ENCODE measurements around the gene AMOT. TPM values are rescaled to one million over a fixed set of nuclear protein-coding genes. Genes with fewer than 3 reads are reported as not detected.

The AMOT gene
- total RNA-seq, 3 donors from 2014 or later = 0.56 to 1.3 (median 1.0) TPM

GRCh38 chrX:112800971-112801775, 39.5 kb downstream of the AMOT start:
- no peaks in the 10 kb centered on the region for H3K27me3 Mint-ChIP-seq (ENCODE audit: low read depth)

DNA sequence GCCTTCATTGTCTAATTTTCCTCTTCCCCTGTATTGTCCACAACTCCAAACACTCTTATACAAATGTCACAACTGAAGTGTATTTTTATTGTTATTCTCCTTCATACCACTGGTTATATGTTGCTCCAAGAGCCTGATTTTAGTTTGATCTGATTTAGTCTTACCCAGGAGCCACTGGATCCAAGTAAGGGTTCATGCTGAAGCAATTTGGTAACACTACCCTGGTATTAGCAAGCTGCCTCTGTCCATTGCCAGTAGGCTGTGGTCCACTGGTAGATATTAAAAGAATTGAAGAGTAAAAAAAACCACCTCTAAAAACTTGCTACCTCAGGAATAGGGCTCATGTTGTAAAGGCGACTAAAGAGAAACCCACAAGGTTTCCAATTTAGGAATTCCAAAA, 41.2 kb downstream of the AMOT start:
- no peak for ATAC-seq
- Mint-ChIP-seq H3K9me3 (peaks cover 7% of the 10 kb centered on the region), H3K27me3 (ENCODE audit: low read depth) (no peaks in the 10 kb centered on the region), H3K4me3 (no peak overlapping the region), H3K4me1 (ENCODE audit: low read depth) (no peaks in the 10 kb centered on the region), H3K36me3 (ENCODE audit: insufficient read depth) (peaks cover 13% of the 10 kb centered on the region)
- no peak for DNase-seq

More at GRCh38 chrX:112800971-112801775, 39.5 kb downstream of the AMOT start:
- ATAC-seq = no peak
- DNase-seq = no peak
- Mint-ChIP-seq H3K4me1 (ENCODE audit: low read depth) (no peaks in the 10 kb centered on the region), H3K36me3 (ENCODE audit: insufficient read depth) (peaks cover 13% of the 10 kb centered on the region), H3K4me3 (no peak overlapping the region), H3K9me3 (peaks cover 7% of the 10 kb centered on the region)

DNA sequence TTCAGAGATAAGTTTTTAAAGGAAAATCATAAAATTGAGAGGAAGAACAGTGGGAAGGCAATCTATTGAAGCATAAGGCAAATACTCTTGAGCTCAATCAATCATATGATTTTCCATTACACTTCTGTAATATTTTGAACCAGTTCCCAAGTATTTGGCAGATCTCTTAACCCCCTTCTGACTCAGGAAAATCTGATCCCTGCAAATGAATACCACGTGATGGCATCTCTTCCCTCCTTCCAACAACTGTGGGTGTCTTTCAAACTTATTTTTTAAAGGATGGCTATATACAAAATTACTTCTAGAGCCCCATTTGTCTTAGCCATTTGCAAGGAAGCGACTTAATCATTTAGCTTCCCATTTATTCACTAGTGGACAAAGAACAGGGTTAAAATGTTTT, 41.9 kb downstream of the AMOT start:
- peaks cover 7% of the 10 kb centered on the region for H3K9me3 Mint-ChIP-seq
- H3K36me3 Mint-ChIP-seq (ENCODE audit: insufficient read depth) = peaks cover 13% of the 10 kb centered on the region
- H3K27me3 Mint-ChIP-seq (ENCODE audit: low read depth) = no peaks in the 10 kb centered on the region
- no peak overlapping the region for H3K4me3 Mint-ChIP-seq
- ATAC-seq = no peak
- DNase-seq = no peak
- H3K4me1 Mint-ChIP-seq (ENCODE audit: low read depth) = no peaks in the 10 kb centered on the region

GRCh38 chrX:112789931-112790330, 50.7 kb downstream of the AMOT start:
- no peak for ATAC-seq
- no peak for DNase-seq
- peaks cover 6% of the 10 kb centered on the region for H3K36me3 Mint-ChIP-seq (ENCODE audit: insufficient read depth)
- no peaks in the 10 kb centered on the region for H3K27me3 Mint-ChIP-seq (ENCODE audit: low read depth)
- H3K9me3 Mint-ChIP-seq = no peaks in the 10 kb centered on the region
- no peaks in the 10 kb centered on the region for H3K4me1 Mint-ChIP-seq (ENCODE audit: low read depth)
- H3K4me3 Mint-ChIP-seq = no peak overlapping the region

GRCh38 chrX:112786076-112786475, 54.6 kb downstream of the AMOT start:
- no peaks in the 10 kb centered on the region for H3K4me1 Mint-ChIP-seq (ENCODE audit: low read depth)
- no peak overlapping the region for H3K4me3 Mint-ChIP-seq
- no peaks in the 10 kb centered on the region for H3K27me3 Mint-ChIP-seq (ENCODE audit: low read depth)
- no peaks in the 10 kb centered on the region for H3K9me3 Mint-ChIP-seq
- H3K36me3 Mint-ChIP-seq (ENCODE audit: insufficient read depth) = peaks cover 6% of the 10 kb centered on the region
- DNase-seq (no peak), ATAC-seq (no peak)

GRCh38 chrX:112785344-112785743, 55.3 kb downstream of the AMOT start:
- Mint-ChIP-seq H3K27me3 (ENCODE audit: low read depth) (no peaks in the 10 kb centered on the region), H3K4me3 (no peak overlapping the region), H3K36me3 (ENCODE audit: insufficient read depth) (peaks cover 10% of the 10 kb centered on the region), H3K9me3 (no peaks in the 10 kb centered on the region), H3K4me1 (ENCODE audit: low read depth) (no peaks in the 10 kb centered on the region)
- ATAC-seq = no peak
- no peak for DNase-seq

GRCh38 chrX:112784692-112785091, 55.9 kb downstream of the AMOT start:
- Mint-ChIP-seq H3K9me3 (no peaks in the 10 kb centered on the region), H3K36me3 (ENCODE audit: insufficient read depth) (peaks cover 7% of the 10 kb centered on the region), H3K4me3 (no peak overlapping the region), H3K27me3 (ENCODE audit: low read depth) (no peaks in the 10 kb centered on the region), H3K4me1 (ENCODE audit: low read depth) (no peaks in the 10 kb centered on the region)
- ATAC-seq (no peak), DNase-seq (no peak)

GRCh38 chrX:112779139-112779538, 61.5 kb downstream of the AMOT start:
- no peaks in the 10 kb centered on the region for H3K9me3 Mint-ChIP-seq
- H3K4me3 Mint-ChIP-seq = no peak overlapping the region
- ATAC-seq = no peak
- H3K27me3 Mint-ChIP-seq (ENCODE audit: low read depth) = no peaks in the 10 kb centered on the region
- DNase-seq = no peak
- no peaks in the 10 kb centered on the region for H3K4me1 Mint-ChIP-seq (ENCODE audit: low read depth)
- H3K36me3 Mint-ChIP-seq (ENCODE audit: insufficient read depth) = peaks cover 11% of the 10 kb centered on the region

- DNase-seq (no peak), ATAC-seq (no peak)
- Mint-ChIP-seq H3K4me3 (no peak overlapping the region), H3K27me3 (ENCODE audit: low read depth) (no peaks in the 10 kb centered on the region), H3K4me1 (ENCODE audit: low read depth) (no peaks in the 10 kb centered on the region), H3K9me3 (no peaks in the 10 kb centered on the region), H3K36me3 (ENCODE audit: insufficient read depth) (peaks cover 4% of the 10 kb centered on the region)
Measured at GRCh38 chrX:112774651-112775293, 65.9 kb downstream of the AMOT start.

- no peaks in the 10 kb centered on the region for H3K4me1 Mint-ChIP-seq (ENCODE audit: low read depth)
- no peaks in the 10 kb centered on the region for H3K9me3 Mint-ChIP-seq
- ATAC-seq (no peak), DNase-seq (no peak)
- peaks cover 4% of the 10 kb centered on the region for H3K36me3 Mint-ChIP-seq (ENCODE audit: insufficient read depth)
- H3K27me3 Mint-ChIP-seq (ENCODE audit: low read depth) = no peaks in the 10 kb centered on the region
- no peak overlapping the region for H3K4me3 Mint-ChIP-seq
Measured at GRCh38 chrX:112774142-112774541, 66.5 kb downstream of the AMOT start.

GRCh38 chrX:112769034-112769433, 71.6 kb downstream of the AMOT start:
- H3K9me3 Mint-ChIP-seq = no peaks in the 10 kb centered on the region
- H3K4me3 Mint-ChIP-seq = no peak overlapping the region
- H3K36me3 Mint-ChIP-seq (ENCODE audit: insufficient read depth) = no peaks in the 10 kb centered on the region
- no peaks in the 10 kb centered on the region for H3K4me1 Mint-ChIP-seq (ENCODE audit: low read depth)
- ATAC-seq (no peak), DNase-seq (no peak)
- no peaks in the 10 kb centered on the region for H3K27me3 Mint-ChIP-seq (ENCODE audit: low read depth)

GRCh38 chrX:112768563-112768962, 72.1 kb downstream of the AMOT start:
- ATAC-seq (no peak), DNase-seq (no peak)
- H3K36me3 Mint-ChIP-seq (ENCODE audit: insufficient read depth) = no peaks in the 10 kb centered on the region
- no peaks in the 10 kb centered on the region for H3K9me3 Mint-ChIP-seq
- no peak overlapping the region for H3K4me3 Mint-ChIP-seq
- H3K27me3 Mint-ChIP-seq (ENCODE audit: low read depth) = no peaks in the 10 kb centered on the region
- H3K4me1 Mint-ChIP-seq (ENCODE audit: low read depth) = no peaks in the 10 kb centered on the region

DNA sequence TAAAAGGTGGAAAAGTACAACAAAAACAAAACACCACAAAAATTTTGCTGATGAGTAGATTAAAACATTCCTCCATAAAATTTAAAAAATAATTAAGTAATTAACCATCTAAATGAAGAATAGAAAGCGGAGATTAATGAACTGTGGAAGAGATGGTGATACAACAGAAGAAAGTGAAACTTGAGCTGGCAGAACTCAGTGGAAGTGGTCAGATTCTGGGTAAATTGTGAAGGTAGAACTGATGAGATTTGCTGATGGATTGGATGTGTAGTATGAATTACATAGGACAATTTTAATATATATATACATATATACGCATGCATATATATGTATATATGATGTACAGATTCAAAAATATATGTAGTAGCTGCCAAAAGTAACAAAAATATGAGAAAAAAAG, 73.9 kb downstream of the AMOT start:
- Mint-ChIP-seq H3K36me3 (ENCODE audit: insufficient read depth) (no peaks in the 10 kb centered on the region), H3K9me3 (no peaks in the 10 kb centered on the region), H3K4me3 (no peak overlapping the region), H3K4me1 (ENCODE audit: low read depth) (no peaks in the 10 kb centered on the region), H3K27me3 (ENCODE audit: low read depth) (no peaks in the 10 kb centered on the region)
- DNase-seq = no peak
- ATAC-seq = no peak

DNA sequence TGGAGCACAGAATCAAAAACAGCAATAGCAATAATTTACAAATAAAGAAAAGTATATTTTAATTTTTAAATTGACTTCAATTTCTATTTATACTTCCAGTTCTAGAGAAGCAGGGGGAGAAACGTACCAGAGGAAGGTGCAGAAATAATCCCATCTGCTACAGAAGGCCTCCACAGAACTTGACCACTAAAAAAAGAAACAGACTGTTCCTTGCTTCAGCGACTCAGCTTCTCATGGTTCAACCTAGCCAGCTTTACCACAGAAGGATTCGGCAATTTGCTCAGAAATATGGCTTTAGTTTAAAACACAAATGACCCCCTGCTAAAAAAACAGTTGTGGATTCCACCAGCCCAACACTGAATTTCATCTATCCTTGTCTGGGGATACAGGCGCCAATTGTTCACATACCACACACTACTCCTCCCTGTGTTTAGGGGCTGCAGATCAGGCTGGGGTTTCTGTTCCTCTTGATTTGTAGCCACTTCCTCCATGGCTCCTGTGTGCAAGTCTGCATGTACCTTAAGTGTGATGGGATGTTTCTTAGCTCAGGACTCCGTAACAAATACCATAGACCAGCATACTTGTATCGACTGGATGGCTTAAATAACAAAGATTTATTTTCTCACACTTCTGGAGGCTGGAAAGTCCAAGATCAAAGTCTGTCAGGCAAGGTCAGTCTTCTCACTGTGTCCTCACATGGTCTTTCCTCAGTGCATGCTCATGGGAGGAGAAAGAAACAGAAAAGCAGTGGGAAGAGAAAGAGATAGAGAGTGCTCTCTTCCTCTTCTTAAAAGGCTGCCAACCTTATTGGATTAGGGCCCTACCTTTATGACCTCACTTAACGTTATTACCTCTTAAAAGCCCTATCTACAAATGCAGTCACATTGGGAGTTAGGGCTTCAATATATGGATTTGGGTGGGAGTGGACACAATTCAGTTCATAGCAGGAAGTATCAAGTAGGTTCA, 79.1 kb downstream of the AMOT start:
- H3K36me3 Mint-ChIP-seq (ENCODE audit: insufficient read depth) = no peaks in the 10 kb centered on the region
- no peaks in the 10 kb centered on the region for H3K9me3 Mint-ChIP-seq
- no peaks in the 10 kb centered on the region for H3K27me3 Mint-ChIP-seq (ENCODE audit: low read depth)
- DNase-seq (no peak), ATAC-seq (no peak)
- no peak overlapping the region for H3K4me3 Mint-ChIP-seq
- no peaks in the 10 kb centered on the region for H3K4me1 Mint-ChIP-seq (ENCODE audit: low read depth)

All from activated T-cell treated with anti-CD3 and anti-CD28 coated beads, Interleukin-2, amount 50 U/mL, for 4 hours (primary cell).